Activated CD8-positive, alpha-beta memory T cell treated with anti-CD3 and anti-CD28 coated beads for 48 hours (primary cell): ENCODE results near the gene FREM1.

Experiments
- DNase-seq, 3 experiments: peaks; one replicate each; pipeline ENCODE4 v3.0.0-alpha.2; 2020; ENCODE audit warnings: low read depth in 2 of 3, low spot score in 2 of 3

FREM1 gene

GRCh38 chr9:14819183-14819582 lies 91.0 kb downstream of the FREM1 start:
- no peak for DNase-seq

- DNase-seq = no peak
These were observed 96.0 kb downstream of the FREM1 start for GRCh38 chr9:14814249-14814628.

GRCh38 chr9:14813336-14814248 lies 96.6 kb downstream of the FREM1 start:
- no peak for DNase-seq

- no peak for DNase-seq
These were observed 97.4 kb downstream of the FREM1 start for GRCh38 chr9:14812806-14813205.

GRCh38 chr9:14811844-14812243 lies 98.4 kb downstream of the FREM1 start:
- no peak for DNase-seq

- no peak for DNase-seq
These were observed 103.2 kb downstream of the FREM1 start for GRCh38 chr9:14806941-14807520.

- DNase-seq = no peak
These were observed 111.2 kb downstream of the FREM1 start for GRCh38 chr9:14799030-14799429.

GRCh38 chr9:14797435-14797834 lies 112.8 kb downstream of the FREM1 start:
- no peak for DNase-seq

- DNase-seq = no peak
These were observed 116.8 kb downstream of the FREM1 start for GRCh38 chr9:14793389-14793788.

GRCh38 chr9:14790628-14791027 lies 119.6 kb downstream of the FREM1 start:
- DNase-seq = no peak

GRCh38 chr9:14788846-14789245 lies 121.4 kb downstream of the FREM1 start:
- no peak for DNase-seq

GRCh38 chr9:14783358-14783757 lies 126.9 kb downstream of the FREM1 start:
- DNase-seq = no peak

- no peak for DNase-seq
These were observed 127.8 kb downstream of the FREM1 start for GRCh38 chr9:14782286-14783051.

- no peak for DNase-seq
These were observed 129.5 kb downstream of the FREM1 start for GRCh38 chr9:14780693-14781092.

GRCh38 chr9:14780251-14780650 lies 130.0 kb downstream of the FREM1 start:
- DNase-seq = no peak

GRCh38 chr9:14779566-14780022 lies 130.6 kb downstream of the FREM1 start:
- no peak for DNase-seq

- no peak for DNase-seq
These were observed 131.7 kb downstream of the FREM1 start for GRCh38 chr9:14778565-14778964.

- DNase-seq = no peak
These were observed 134.3 kb downstream of the FREM1 start for GRCh38 chr9:14775917-14776316.

- DNase-seq = no peak
These were observed 139.6 kb downstream of the FREM1 start for GRCh38 chr9:14770592-14770991.

- DNase-seq = no peak
These were observed 141.0 kb downstream of the FREM1 start for GRCh38 chr9:14769230-14769571.

- DNase-seq = no peak
These were observed 141.6 kb downstream of the FREM1 start for GRCh38 chr9:14768405-14769229.
